ENCODE measurements around the gene TAC3.

DNA sequence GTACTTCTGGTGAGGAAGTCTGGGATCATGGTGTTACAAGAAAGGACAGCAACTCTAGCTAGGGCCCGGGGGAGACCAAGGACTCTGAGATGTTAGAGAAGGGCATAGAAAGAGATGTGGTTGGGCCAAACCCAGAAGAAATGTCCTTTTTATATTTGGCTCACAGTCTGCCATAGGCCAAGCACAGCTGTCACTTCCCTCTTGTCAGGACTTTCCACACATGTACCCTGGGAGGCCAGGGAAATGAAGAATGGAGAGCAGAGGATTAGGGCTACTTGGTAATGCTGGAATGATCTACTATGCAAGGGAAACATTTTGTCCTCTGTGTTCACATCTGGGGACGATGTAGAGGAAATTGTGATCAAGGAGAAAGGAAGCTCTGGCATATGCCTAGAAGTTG lies 24.4 kb upstream of the TAC3 start:
- TF ChIP-seq, protein P1, sequence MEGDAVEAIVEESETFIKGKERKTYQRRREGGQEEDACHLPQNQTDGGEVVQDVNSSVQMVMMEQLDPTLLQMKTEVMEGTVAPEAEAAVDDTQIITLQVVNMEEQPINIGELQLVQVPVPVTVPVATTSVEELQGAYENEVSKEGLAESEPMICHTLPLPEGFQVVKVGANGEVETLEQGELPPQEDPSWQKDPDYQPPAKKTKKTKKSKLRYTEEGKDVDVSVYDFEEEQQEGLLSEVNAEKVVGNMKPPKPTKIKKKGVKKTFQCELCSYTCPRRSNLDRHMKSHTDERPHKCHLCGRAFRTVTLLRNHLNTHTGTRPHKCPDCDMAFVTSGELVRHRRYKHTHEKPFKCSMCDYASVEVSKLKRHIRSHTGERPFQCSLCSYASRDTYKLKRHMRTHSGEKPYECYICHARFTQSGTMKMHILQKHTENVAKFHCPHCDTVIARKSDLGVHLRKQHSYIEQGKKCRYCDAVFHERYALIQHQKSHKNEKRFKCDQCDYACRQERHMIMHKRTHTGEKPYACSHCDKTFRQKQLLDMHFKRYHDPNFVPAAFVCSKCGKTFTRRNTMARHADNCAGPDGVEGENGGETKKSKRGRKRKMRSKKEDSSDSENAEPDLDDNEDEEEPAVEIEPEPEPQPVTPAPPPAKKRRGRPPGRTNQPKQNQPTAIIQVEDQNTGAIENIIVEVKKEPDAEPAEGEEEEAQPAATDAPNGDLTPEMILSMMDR (IDR thresholded peaks at IDR 0.05; ENCODE audit: poor library complexity): no peak
- TF ChIP-seq EZH2 (IDR thresholded peaks at IDR 0.05; ENCODE audit: borderline replicate concordance): no peak

Measured in hepatocyte (in vitro differentiated cells).